CD14-positive monocyte (primary cell): ENCODE results near the gene TSPAN10. TPM values are rescaled to one million over a fixed set of nuclear protein-coding genes. Genes with fewer than 3 reads are reported as not detected.

Experiments used
- DNase-seq, 3 donors: peaks; one replicate each; pipeline ENCODE4 v3.0.0-alpha.2; 2011 to 2022
- H2AFZ ChIP-seq: 2 replicates; pipeline ENCODE4 v1.6.0; 2012; ENCODE audit warnings: mild to moderate bottlenecking, low read depth, low read length, inconsistent platforms; ENCODE audit not compliant: insufficient read depth, poor library complexity, severe bottlenecking
- H3K27ac ChIP-seq, 2 donors: 1 replicate in 1 of 2; 2 replicates in 1 of 2; pipeline ENCODE4 v1.5.1; 2012 to 2013; ENCODE audit warnings: low read length in 2 of 2, control low read depth in 1 of 2, inconsistent platforms in 1 of 2, low read depth in 1 of 2, mild to moderate bottlenecking in 1 of 2
- H3K27me3 ChIP-seq, 2 donors: one replicate each; pipeline versions ENCODE4 v1.6.0 to v1.6.1; 2011 to 2013; ENCODE audit warnings: low read length in 2 of 2; ENCODE audit not compliant: control insufficient read depth in 2 of 2, insufficient read depth in 2 of 2
- H3K36me3 ChIP-seq, 2 donors: replicated peaks in 1 of 2; 1 replicate in 1 of 2; 2 replicates in 1 of 2; pipeline versions ENCODE4 v1.5.1 to v1.6.1; 2012 to 2013; ENCODE audit warnings: low read length in 2 of 2, control low read depth in 1 of 2, inconsistent platforms in 1 of 2, mild to moderate bottlenecking in 1 of 2; ENCODE audit not compliant: insufficient read depth in 2 of 2, control insufficient read depth in 1 of 2
- H3K4me1 ChIP-seq, 2 donors: 1 replicate in 1 of 2; 2 replicates in 1 of 2; pipeline versions ENCODE4 v1.5.1 to v1.6.1; 2012 to 2013; ENCODE audit warnings: low read length in 2 of 2, control low read depth in 1 of 2, inconsistent platforms in 1 of 2, mild to moderate bottlenecking in 1 of 2, moderate library complexity in 1 of 2; ENCODE audit not compliant: insufficient read depth in 2 of 2, control insufficient read depth in 1 of 2
- H3K4me2 ChIP-seq: replicated peaks from 2 replicates; pipeline ENCODE3; 2012; ENCODE audit warnings: low read length, moderate library complexity, mild to moderate bottlenecking; ENCODE audit not compliant: poor library complexity, severe bottlenecking; ENCODE audit errors: extremely low read depth
- H3K4me3 ChIP-seq, 3 experiments: fragments of 200-600 bp in 1 of 3; sonication (generic) in 1 of 3; replicated peaks in 1 of 3; 1 replicate in 2 of 3; 2 replicates in 1 of 3; pipeline ENCODE4 v1.5.1; 2011 to 2013; ENCODE audit warnings: low read length in 3 of 3, mild to moderate bottlenecking in 3 of 3, control low read depth in 2 of 3, low read depth in 2 of 3, inconsistent platforms in 1 of 3, moderate library complexity in 1 of 3
- H3K79me2 ChIP-seq: 2 replicates; pipeline ENCODE4 v1.6.0; 2012; ENCODE audit warnings: mild to moderate bottlenecking, control low read depth, inconsistent platforms, low read length, moderate library complexity; ENCODE audit not compliant: insufficient read depth
- H3K9ac ChIP-seq: 2 replicates; pipeline ENCODE4 v1.6.0; 2017; ENCODE audit warnings: low read length, mild to moderate bottlenecking; ENCODE audit not compliant: insufficient read depth, poor library complexity, severe bottlenecking
- H3K9me3 ChIP-seq, 2 donors: replicated peaks in 1 of 2; 1 replicate in 1 of 2; 2 replicates in 1 of 2; pipeline versions ENCODE4 v1.5.1 to v1.6.1; 2012 to 2013; ENCODE audit warnings: low read length in 2 of 2, control low read depth in 1 of 2; ENCODE audit not compliant: control insufficient read depth in 1 of 2, insufficient read depth in 1 of 2
- H4K20me1 ChIP-seq: 2 replicates; pipeline ENCODE4 v1.6.0; 2012; ENCODE audit warnings: mild to moderate bottlenecking, low read length, control low read depth, moderate library complexity; ENCODE audit not compliant: insufficient read depth
- H3K27ac Mint-ChIP-seq, 7 donors: one replicate each; pipeline ENCODE4 v1.8.0; 2020; ENCODE audit warnings: mild to moderate bottlenecking in 7 of 7, mixed read lengths in 7 of 7, moderate library complexity in 6 of 7, inconsistent platforms in 2 of 7
- H3K27me3 Mint-ChIP-seq, 3 donors: one replicate each; pipeline ENCODE4 v1.8.0; 2021 to 2022; ENCODE audit warnings: low read depth in 3 of 3, mild to moderate bottlenecking in 3 of 3, mixed read lengths in 3 of 3, moderate library complexity in 3 of 3, inconsistent platforms in 1 of 3
- H3K36me3 Mint-ChIP-seq, 2 donors: one replicate each; pipeline ENCODE4 v1.8.0; 2020; ENCODE audit warnings: mixed read lengths in 2 of 2, inconsistent platforms in 1 of 2, mild to moderate bottlenecking in 1 of 2
- H3K4me1 Mint-ChIP-seq: one replicate; pipeline ENCODE4 v1.8.0; 2020; ENCODE audit warnings: mild to moderate bottlenecking, mixed read lengths
- H3K4me3 Mint-ChIP-seq, 2 donors: one replicate each; pipeline ENCODE4 v1.8.0; 2020; ENCODE audit warnings: mild to moderate bottlenecking in 2 of 2, mixed read lengths in 2 of 2, moderate library complexity in 1 of 2
- H3K9me3 Mint-ChIP-seq, 7 donors: one replicate each; pipeline ENCODE4 v1.8.0; 2020 to 2022; ENCODE audit warnings: mixed read lengths in 7 of 7, mild to moderate bottlenecking in 6 of 7, moderate library complexity in 6 of 7, inconsistent platforms in 2 of 7
- WGBS: methylation state at CpG from one replicate; pipeline ENCODE4 v1.1.5; 2013; ENCODE audit warnings: missing lambda C conversion rate; ENCODE audit not compliant: insufficient coverage; 5-methylcytosine and 5-hydroxymethylcytosine counted together
- intact Hi-C, 2 donors: fragments of 100-400 bp; cut with micrococcal nuclease; formaldehyde crosslinking; loops; one replicate each; pipeline versions ENCODE4 v1.15.0 to v1.15.1; 2023
- polyA plus RNA-seq, 3 donors: library from polyadenylated mRNA; depleted of rRNA in 1 of 3; unstranded in 2 of 3; stranded (reverse) in 1 of 3; fragments of 300-500 nt in 2 of 3; fragments of >200 nt in 1 of 3; fragmentation: Illumina TruSeq in 2 of 3; gene quantifications; 1 replicate in 2 of 3; 2 replicates in 1 of 3; pipeline ENCODE4 v1.2.3, GENCODE V29; 2012 to 2021
- TF ChIP-seq, protein P1 (sequence below): fragments of 200-600 bp; IDR thresholded peaks from one replicate; pipeline ENCODE4 v1.8.0; 2022; ENCODE audit warnings: antibody characterized with exemption, mild to moderate bottlenecking

TSPAN10 gene
- polyA plus RNA-seq, 3 donors = not detected

DNA sequence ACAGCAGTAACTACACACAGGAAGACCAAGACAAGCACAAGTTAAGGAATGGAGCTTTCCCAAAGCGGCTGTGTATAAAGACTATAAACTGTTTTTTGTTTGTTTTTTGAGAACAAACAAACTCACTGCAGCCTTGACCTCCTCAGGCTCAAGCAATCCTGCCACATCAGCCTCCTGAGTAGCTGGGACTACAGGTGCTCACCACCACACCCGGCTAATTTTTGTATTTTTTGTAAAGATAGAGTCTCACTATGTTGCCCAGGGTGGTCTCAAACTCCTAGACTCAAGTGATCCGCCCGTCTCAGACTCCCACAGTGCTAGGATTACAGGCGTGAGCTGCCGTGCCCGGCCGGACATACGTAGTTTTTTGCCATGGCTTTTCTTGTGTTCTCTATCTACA lies 23.4 kb downstream of the TSPAN10 start:
- Histone ChIP-seq H3K27me3 (no peaks in the 10 kb centered on the region), H3K9me3 (no peaks in the 10 kb centered on the region), H3K9ac (no peak overlapping the region), H3K4me1 (peaks cover 12 to 17% of the 10 kb centered on the region in 2 donors), H3K36me3 (peaks cover 3 to 7% of the 10 kb centered on the region in 2 donors), H3K27ac (no peak overlapping the region), H2AFZ (no peak overlapping the region), H3K4me3 (no peak overlapping the region), H3K79me2 (peaks cover 6% of the 10 kb centered on the region), H3K4me2 (no peak overlapping the region), H4K20me1 (no peaks in the 10 kb centered on the region)
- 100% methylated on average over 8 of the region's 9 CpGs for WGBS
- TF ChIP-seq, protein P1, sequence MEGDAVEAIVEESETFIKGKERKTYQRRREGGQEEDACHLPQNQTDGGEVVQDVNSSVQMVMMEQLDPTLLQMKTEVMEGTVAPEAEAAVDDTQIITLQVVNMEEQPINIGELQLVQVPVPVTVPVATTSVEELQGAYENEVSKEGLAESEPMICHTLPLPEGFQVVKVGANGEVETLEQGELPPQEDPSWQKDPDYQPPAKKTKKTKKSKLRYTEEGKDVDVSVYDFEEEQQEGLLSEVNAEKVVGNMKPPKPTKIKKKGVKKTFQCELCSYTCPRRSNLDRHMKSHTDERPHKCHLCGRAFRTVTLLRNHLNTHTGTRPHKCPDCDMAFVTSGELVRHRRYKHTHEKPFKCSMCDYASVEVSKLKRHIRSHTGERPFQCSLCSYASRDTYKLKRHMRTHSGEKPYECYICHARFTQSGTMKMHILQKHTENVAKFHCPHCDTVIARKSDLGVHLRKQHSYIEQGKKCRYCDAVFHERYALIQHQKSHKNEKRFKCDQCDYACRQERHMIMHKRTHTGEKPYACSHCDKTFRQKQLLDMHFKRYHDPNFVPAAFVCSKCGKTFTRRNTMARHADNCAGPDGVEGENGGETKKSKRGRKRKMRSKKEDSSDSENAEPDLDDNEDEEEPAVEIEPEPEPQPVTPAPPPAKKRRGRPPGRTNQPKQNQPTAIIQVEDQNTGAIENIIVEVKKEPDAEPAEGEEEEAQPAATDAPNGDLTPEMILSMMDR = no peak
- H3K27ac Mint-ChIP-seq = no peak overlapping the region
- H3K4me3 Mint-ChIP-seq = no peak overlapping the region
- peaks cover 3 to 11% of the 10 kb centered on the region in 2 donors for H3K36me3 Mint-ChIP-seq
- H3K4me1 Mint-ChIP-seq = peaks cover 12% of the 10 kb centered on the region
- DNase-seq = no peak
- H3K27me3 Mint-ChIP-seq = peaks cover 0 to 1% (median 0%) of the 10 kb centered on the region in 3 donors
- intact Hi-C loops = no loop called here
- peaks cover 0 to 1% (median 0%) of the 10 kb centered on the region in 7 donors for H3K9me3 Mint-ChIP-seq

GRCh38 chr17:81662002-81662401 lies 25.0 kb downstream of the TSPAN10 start:
- Mint-ChIP-seq H3K9me3 (peaks cover 0 to 1% (median 0%) of the 10 kb centered on the region in 7 donors), H3K27ac (no peak overlapping the region), H3K36me3 (peaks cover 3 to 11% of the 10 kb centered on the region in 2 donors), H3K4me3 (no peak overlapping the region), H3K4me1 (peaks cover 15% of the 10 kb centered on the region), H3K27me3 (peaks cover 0 to 1% (median 0%) of the 10 kb centered on the region in 3 donors)
- peaks cover 21% of the 10 kb centered on the region for H3K79me2 ChIP-seq
- H3K4me1 ChIP-seq = peaks cover 16 to 18% of the 10 kb centered on the region in 2 donors
- TF ChIP-seq, protein P1 = no peak
- no peaks in the 10 kb centered on the region for H3K9me3 ChIP-seq
- H3K27ac ChIP-seq = no peak overlapping the region
- H4K20me1 ChIP-seq = no peaks in the 10 kb centered on the region
- peaks cover 3 to 7% of the 10 kb centered on the region in 2 donors for H3K36me3 ChIP-seq
- intact Hi-C loops = no loop called here
- DNase-seq = no peak
- H2AFZ ChIP-seq = no peak overlapping the region
- 100% methylated on average over 2 of the region's 4 CpGs for WGBS
- no peak overlapping the region for H3K4me3 ChIP-seq
- H3K27me3 ChIP-seq = no peaks in the 10 kb centered on the region
- no peak overlapping the region for H3K9ac ChIP-seq
- H3K4me2 ChIP-seq = no peak overlapping the region
